ENCODE data around the gene SUCO.

The SUCO gene

GRCh38 chr1:172641492-172641891 is 108.5 kb downstream of the SUCO start:
- Mint-ChIP-seq H3K27ac (no peak overlapping the region), H3K9me3 (peaks cover 0 to 3% of the 10 kb centered on the region in 2 donors), H3K4me3 (no peak overlapping the region), H3K4me1 (peaks cover 40 to 58% of the 10 kb centered on the region in 2 donors), H3K36me3 (no peaks in the 10 kb centered on the region), H3K27me3 (peaks cover 9 to 10% of the 10 kb centered on the region in 2 donors)
- DNase-seq (no peak), ATAC-seq (replicated peaks) (no peak)

- Mint-ChIP-seq H3K27me3 (peaks cover 9 to 12% of the 10 kb centered on the region in 2 donors), H3K36me3 (no peaks in the 10 kb centered on the region), H3K4me1 (peaks cover 38 to 62% of the 10 kb centered on the region in 2 donors), H3K9me3 (peaks cover 0 to 1% of the 10 kb centered on the region in 2 donors), H3K4me3 (no peak overlapping the region), H3K27ac (no peak overlapping the region)
- ATAC-seq (replicated peaks), result no peak
- DNase-seq, result no peak
These were observed 110.0 kb downstream of the SUCO start for GRCh38 chr1:172642970-172643369.

- ATAC-seq (replicated peaks) (no peak), DNase-seq (no peak)
- peaks cover 9 to 17% of the 10 kb centered on the region in 2 donors for H3K27me3 Mint-ChIP-seq
- H3K9me3 Mint-ChIP-seq, result no peaks in the 10 kb centered on the region
- peaks cover 23 to 39% of the 10 kb centered on the region in 2 donors for H3K4me1 Mint-ChIP-seq
- peaks cover 0 to 2% of the 10 kb centered on the region in 2 donors for H3K36me3 Mint-ChIP-seq
- H3K4me3 Mint-ChIP-seq, result no peak overlapping the region
- no peak overlapping the region for H3K27ac Mint-ChIP-seq
These were observed 113.7 kb downstream of the SUCO start for GRCh38 chr1:172646653-172647052.

GRCh38 chr1:172647110-172647564 is 114.2 kb downstream of the SUCO start:
- DNase-seq (no peak), ATAC-seq (replicated peaks) (peak; percentile 53 to 70)
- Mint-ChIP-seq H3K27ac (no peak overlapping the region), H3K27me3 (peaks cover 9 to 17% of the 10 kb centered on the region in 2 donors), H3K4me1 (peaks cover 23 to 39% of the 10 kb centered on the region in 2 donors), H3K36me3 (peaks cover 0 to 2% of the 10 kb centered on the region in 2 donors), H3K4me3 (no peak overlapping the region), H3K9me3 (no peaks in the 10 kb centered on the region)

- Mint-ChIP-seq H3K27ac (no peak overlapping the region), H3K9me3 (no peaks in the 10 kb centered on the region), H3K36me3 (peaks cover 0 to 2% of the 10 kb centered on the region in 2 donors), H3K27me3 (peaks cover 9 to 17% of the 10 kb centered on the region in 2 donors), H3K4me1 (peaks cover 23 to 37% of the 10 kb centered on the region in 2 donors), H3K4me3 (no peak overlapping the region)
- no peak for ATAC-seq (replicated peaks)
- DNase-seq, result no peak
These were observed 115.0 kb downstream of the SUCO start for GRCh38 chr1:172647987-172648386.

GRCh38 chr1:172650474-172651193 is 117.7 kb downstream of the SUCO start:
- Mint-ChIP-seq H3K4me1 (peaks cover 3 to 12% of the 10 kb centered on the region in 2 donors), H3K27ac (no peak overlapping the region)

GRCh38 chr1:172653015-172653709 is 120.2 kb downstream of the SUCO start:
- H3K4me1 Mint-ChIP-seq, result no peaks in the 10 kb centered on the region
- no peaks in the 10 kb centered on the region for H3K9me3 Mint-ChIP-seq
- H3K27me3 Mint-ChIP-seq, result peaks cover 5 to 10% of the 10 kb centered on the region in 2 donors
- H3K36me3 Mint-ChIP-seq, result peaks cover 0 to under 1% of the 10 kb centered on the region in 2 donors
- no peak for ATAC-seq (replicated peaks)
- H3K4me3 Mint-ChIP-seq, result no peak overlapping the region
- DNase-seq, result no peak
- no peak overlapping the region for H3K27ac Mint-ChIP-seq

More at GRCh38 chr1:172650474-172651193, 117.7 kb downstream of the SUCO start:
- ATAC-seq (replicated peaks) (no peak), DNase-seq (no peak)
- H3K27me3 Mint-ChIP-seq, result peaks cover 0 to 10% of the 10 kb centered on the region in 2 donors
- no peak overlapping the region for H3K4me3 Mint-ChIP-seq
- H3K36me3 Mint-ChIP-seq, result peaks cover 0 to 2% of the 10 kb centered on the region in 2 donors
- H3K9me3 Mint-ChIP-seq, result no peaks in the 10 kb centered on the region

- peak; percentile 33 to 64 for ATAC-seq (replicated peaks)
- no peak overlapping the region for H3K27ac Mint-ChIP-seq
- no peaks in the 10 kb centered on the region for H3K9me3 Mint-ChIP-seq
- H3K36me3 Mint-ChIP-seq, result no peaks in the 10 kb centered on the region
- no peak for DNase-seq
- peaks cover 4 to 6% of the 10 kb centered on the region in 2 donors for H3K4me1 Mint-ChIP-seq
- no peak overlapping the region for H3K4me3 Mint-ChIP-seq
- peaks cover 5% of the 10 kb centered on the region in 2 donors for H3K27me3 Mint-ChIP-seq
These were observed 121.6 kb downstream of the SUCO start for GRCh38 chr1:172654535-172654934.

GRCh38 chr1:172656576-172656975 is 123.6 kb downstream of the SUCO start:
- Mint-ChIP-seq H3K4me1 (peaks cover 4 to 6% of the 10 kb centered on the region in 2 donors), H3K9me3 (no peaks in the 10 kb centered on the region), H3K27ac (no peak overlapping the region), H3K36me3 (no peaks in the 10 kb centered on the region), H3K27me3 (peaks cover 5% of the 10 kb centered on the region in 2 donors), H3K4me3 (no peak overlapping the region)
- DNase-seq (no peak), ATAC-seq (replicated peaks) (no peak)

- H3K27ac Mint-ChIP-seq, result no peak overlapping the region
- no peaks in the 10 kb centered on the region for H3K9me3 Mint-ChIP-seq
- H3K36me3 Mint-ChIP-seq, result no peaks in the 10 kb centered on the region
- DNase-seq (no peak), ATAC-seq (replicated peaks) (no peak)
- peaks cover 6% of the 10 kb centered on the region in 2 donors for H3K4me1 Mint-ChIP-seq
- no peak overlapping the region for H3K4me3 Mint-ChIP-seq
- H3K27me3 Mint-ChIP-seq, result peaks cover 5% of the 10 kb centered on the region in 2 donors
These were observed 124.6 kb downstream of the SUCO start for GRCh38 chr1:172657586-172657985.

GRCh38 chr1:172658871-172659453 is 126.0 kb downstream of the SUCO start, which contains the start of gene FASLG:
Gene FASLG (plus strand): TSS chr1:172659103. CDS start chr1:172659202, 99 bp downstream.
- no peak within 1 kb of the TSS for H3K4me3 Mint-ChIP-seq
- no peak within 1 kb of the TSS for H3K27ac Mint-ChIP-seq
- ATAC-seq (replicated peaks) (no peak), DNase-seq (no peak)
- H3K27me3 Mint-ChIP-seq, result peaks cover 5% of the 10 kb centered on the region in 2 donors
- peaks cover 0 to 4% of the 10 kb centered on the region in 2 donors for H3K9me3 Mint-ChIP-seq
- H3K36me3 Mint-ChIP-seq, result peaks cover 0 to 4% of the 10 kb centered on the region in 2 donors
- H3K4me1 Mint-ChIP-seq, result peaks cover 16 to 17% of the 10 kb centered on the region in 2 donors

- H3K9me3 Mint-ChIP-seq, result peaks cover 0 to 6% of the 10 kb centered on the region in 2 donors
- ATAC-seq (replicated peaks) (no peak), DNase-seq (no peak)
- H3K4me3 Mint-ChIP-seq, result no peak overlapping the region
- H3K27ac Mint-ChIP-seq, result no peak overlapping the region
- peaks cover 0 to 4% of the 10 kb centered on the region in 2 donors for H3K36me3 Mint-ChIP-seq
- peaks cover 5% of the 10 kb centered on the region in 2 donors for H3K27me3 Mint-ChIP-seq
- H3K4me1 Mint-ChIP-seq, result peaks cover 16 to 17% of the 10 kb centered on the region in 2 donors
These were observed 128.2 kb downstream of the SUCO start for GRCh38 chr1:172661107-172661506.
